Measurements from ENCODE around the gene TASP1.

The TASP1 gene

DNA sequence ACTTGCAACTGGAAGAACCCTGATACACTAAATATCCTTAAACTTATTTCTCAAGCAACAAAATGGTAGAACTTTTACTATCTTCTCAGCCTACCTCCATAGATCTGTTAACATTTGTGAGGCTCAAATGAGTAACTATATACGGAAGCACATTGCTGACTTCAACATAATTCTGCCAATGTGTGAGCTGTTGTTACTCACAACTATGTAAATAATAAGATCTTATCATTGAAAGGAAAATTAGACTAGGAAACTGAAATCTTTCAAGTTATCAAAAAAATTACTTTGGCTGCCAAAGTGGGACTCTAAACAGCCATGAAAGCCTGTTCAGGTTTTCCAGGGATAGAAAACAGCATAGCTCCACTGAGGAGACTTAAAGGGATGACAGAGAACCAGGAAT is 40.2 kb upstream of the TASP1 start:
- no peak for DNase-seq (ENCODE audit: low read depth)
- TF ChIP-seq, protein P1, sequence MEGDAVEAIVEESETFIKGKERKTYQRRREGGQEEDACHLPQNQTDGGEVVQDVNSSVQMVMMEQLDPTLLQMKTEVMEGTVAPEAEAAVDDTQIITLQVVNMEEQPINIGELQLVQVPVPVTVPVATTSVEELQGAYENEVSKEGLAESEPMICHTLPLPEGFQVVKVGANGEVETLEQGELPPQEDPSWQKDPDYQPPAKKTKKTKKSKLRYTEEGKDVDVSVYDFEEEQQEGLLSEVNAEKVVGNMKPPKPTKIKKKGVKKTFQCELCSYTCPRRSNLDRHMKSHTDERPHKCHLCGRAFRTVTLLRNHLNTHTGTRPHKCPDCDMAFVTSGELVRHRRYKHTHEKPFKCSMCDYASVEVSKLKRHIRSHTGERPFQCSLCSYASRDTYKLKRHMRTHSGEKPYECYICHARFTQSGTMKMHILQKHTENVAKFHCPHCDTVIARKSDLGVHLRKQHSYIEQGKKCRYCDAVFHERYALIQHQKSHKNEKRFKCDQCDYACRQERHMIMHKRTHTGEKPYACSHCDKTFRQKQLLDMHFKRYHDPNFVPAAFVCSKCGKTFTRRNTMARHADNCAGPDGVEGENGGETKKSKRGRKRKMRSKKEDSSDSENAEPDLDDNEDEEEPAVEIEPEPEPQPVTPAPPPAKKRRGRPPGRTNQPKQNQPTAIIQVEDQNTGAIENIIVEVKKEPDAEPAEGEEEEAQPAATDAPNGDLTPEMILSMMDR (conservative IDR thresholded peaks at IDR 0.05; ENCODE audit: control insufficient read depth, insufficient read depth, low read depth, low read length), result no peak
- H3K4me3 ChIP-seq (ENCODE audit: control insufficient read depth, low read depth, low read length), result no peak overlapping the region

DNA sequence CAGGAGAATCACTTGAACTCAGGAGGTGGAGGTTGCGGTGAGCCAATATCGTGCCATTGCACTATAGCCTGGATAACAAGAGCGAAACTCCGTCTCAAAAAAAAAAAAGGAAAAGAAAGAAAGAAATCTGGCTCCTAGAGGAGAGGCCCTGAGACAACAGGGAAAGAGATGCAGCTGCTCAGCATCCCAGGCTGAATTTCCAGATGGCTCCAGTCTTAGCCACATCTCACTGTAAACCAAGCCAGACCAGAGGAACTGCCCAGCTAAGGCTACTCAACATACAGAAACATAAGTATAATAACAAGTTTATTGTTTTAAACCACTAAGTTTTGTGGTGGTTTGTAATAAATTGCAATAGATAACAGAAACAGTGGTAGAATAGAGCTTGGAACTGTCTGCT is 38.5 kb upstream of the TASP1 start:
- no peak overlapping the region for H3K4me3 ChIP-seq (ENCODE audit: control insufficient read depth, low read depth, low read length)
- no peak for DNase-seq (ENCODE audit: low read depth)
- TF ChIP-seq, protein P1 (conservative IDR thresholded peaks at IDR 0.05; ENCODE audit: control insufficient read depth, insufficient read depth, low read depth, low read length), result no peak

GRCh38 chr20:13676682-13677081 is 38.0 kb upstream of the TASP1 start:
- DNase-seq (ENCODE audit: low read depth), result no peak
- TF ChIP-seq, protein P1 (conservative IDR thresholded peaks at IDR 0.05; ENCODE audit: control insufficient read depth, insufficient read depth, low read depth, low read length), result no peak
- H3K4me3 ChIP-seq (ENCODE audit: control insufficient read depth, low read depth, low read length), result no peak overlapping the region

- no peak for DNase-seq (ENCODE audit: low read depth)
- no peak overlapping the region for H3K4me3 ChIP-seq (ENCODE audit: control insufficient read depth, low read depth, low read length)
- TF ChIP-seq, protein P1 (conservative IDR thresholded peaks at IDR 0.05; ENCODE audit: control insufficient read depth, insufficient read depth, low read depth, low read length), result no peak
Observed at GRCh38 chr20:13672690-13673089, 34.0 kb upstream of the TASP1 start.

GRCh38 chr20:13671916-13672378 is 33.2 kb upstream of the TASP1 start:
- H3K4me3 ChIP-seq (ENCODE audit: control insufficient read depth, low read depth, low read length), result no peak overlapping the region
- peak; percentile 92 for DNase-seq (ENCODE audit: low read depth)
- TF ChIP-seq, protein P1 (conservative IDR thresholded peaks at IDR 0.05; ENCODE audit: control insufficient read depth, insufficient read depth, low read depth, low read length), result no peak

DNA sequence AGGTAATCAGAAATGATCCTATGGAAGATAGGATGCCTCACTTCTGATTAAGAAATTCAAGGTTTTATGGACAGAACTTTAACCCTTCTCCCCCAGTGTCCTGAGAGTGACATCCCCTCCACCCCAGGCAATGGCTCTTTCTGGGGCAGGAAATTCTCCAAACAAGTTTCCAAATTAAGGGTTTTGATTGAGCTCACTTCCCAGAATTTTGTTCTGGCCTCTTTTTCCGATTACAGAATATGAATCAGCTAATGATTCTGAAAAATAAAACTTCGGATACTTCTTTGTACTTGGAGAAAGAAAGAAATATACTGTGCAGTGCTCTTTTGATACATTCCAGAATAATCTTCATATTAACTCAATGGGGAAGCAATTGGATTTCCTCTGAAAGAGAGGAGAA is 32.8 kb upstream of the TASP1 start:
- TF ChIP-seq, protein P1 (conservative IDR thresholded peaks at IDR 0.05; ENCODE audit: control insufficient read depth, insufficient read depth, low read depth, low read length), result no peak
- no peak overlapping the region for H3K4me3 ChIP-seq (ENCODE audit: control insufficient read depth, low read depth, low read length)
- DNase-seq (ENCODE audit: low read depth), result peak; percentile 3

DNA sequence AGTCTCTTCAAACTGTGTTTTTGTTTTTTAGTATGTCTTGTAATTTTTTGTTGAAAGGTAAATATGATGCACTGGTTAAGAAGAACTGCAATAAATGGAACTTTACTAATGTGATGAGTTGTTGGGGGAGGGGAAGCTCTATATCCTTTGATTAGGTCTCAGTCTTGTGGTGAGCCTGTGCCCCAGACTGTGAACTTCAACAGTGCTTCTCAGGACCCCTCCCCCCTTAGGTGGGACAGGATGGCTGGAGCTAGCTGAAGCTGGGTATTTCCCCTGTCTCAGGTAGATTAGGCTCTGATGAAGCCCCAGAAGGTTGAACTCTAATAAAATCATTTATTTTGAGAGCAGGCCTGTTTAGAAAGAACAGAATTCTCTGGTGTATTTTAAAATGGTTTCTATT is 31.4 kb upstream of the TASP1 start:
- TF ChIP-seq, protein P1 (conservative IDR thresholded peaks at IDR 0.05; ENCODE audit: control insufficient read depth, insufficient read depth, low read depth, low read length), result no peak
- no peak for DNase-seq (ENCODE audit: low read depth)
- no peak overlapping the region for H3K4me3 ChIP-seq (ENCODE audit: control insufficient read depth, low read depth, low read length)

All from fibroblast of mammary gland (primary cell).